Loucy (cell line): Measurements from ENCODE around the gene TRPV6.

ENCODE experiments used
- H2AFZ ChIP-seq: fragments of 200-600 bp; sonication (generic); 2 replicates; pipeline ENCODE4 v1.6.0; 2016; ENCODE audit warnings: antibody characterized with exemption, mild to moderate bottlenecking, low read length, moderate library complexity
- H3F3A ChIP-seq: fragments of 200-600 bp; 2 replicates; pipeline ENCODE4 v1.6.0; 2016; ENCODE audit warnings: antibody characterized with exemption, low read depth, mild to moderate bottlenecking
- H3K27me3 ChIP-seq: fragments of 200-600 bp; sonication (generic); 2 replicates; pipeline ENCODE4 v1.6.1; 2014; ENCODE audit warnings: low read length, mild to moderate bottlenecking; ENCODE audit not compliant: insufficient read depth, poor library complexity, severe bottlenecking
- H3K36me3 ChIP-seq: fragments of 200-600 bp; sonication (generic); 2 replicates; pipeline ENCODE4 v1.6.1; 2016; ENCODE audit warnings: low read length; ENCODE audit not compliant: insufficient read depth
- H3K4me1 ChIP-seq: fragments of 200-600 bp; sonication (generic); 2 replicates; pipeline ENCODE4 v1.5.1; 2014; ENCODE audit warnings: low read length, mild to moderate bottlenecking; ENCODE audit not compliant: insufficient read depth, poor library complexity, severe bottlenecking
- H3K4me2 ChIP-seq: fragments of 200-600 bp; sonication (generic); 2 replicates; pipeline ENCODE4 v1.6.0; 2014; ENCODE audit warnings: antibody characterized with exemption, low read length, low read depth, mild to moderate bottlenecking; ENCODE audit not compliant: poor library complexity, severe bottlenecking
- H3K4me3 ChIP-seq: fragments of 200-600 bp; sonication (generic); 2 replicates; pipeline ENCODE4 v1.5.1; 2014; ENCODE audit warnings: low read length, mild to moderate bottlenecking, mixed read lengths; ENCODE audit not compliant: poor library complexity, severe bottlenecking
- H3K79me2 ChIP-seq: fragments of 200-600 bp; sonication (generic); 2 replicates; pipeline ENCODE4 v1.6.1; 2014; ENCODE audit warnings: low read length; ENCODE audit not compliant: insufficient read depth
- H3K9ac ChIP-seq: fragments of 200-600 bp; sonication (generic); 2 replicates; pipeline ENCODE4 v1.6.0; 2014; ENCODE audit warnings: mild to moderate bottlenecking, low read depth, low read length, moderate library complexity; ENCODE audit not compliant: poor library complexity, severe bottlenecking
- H3K9me2 ChIP-seq: fragments of 200-600 bp; sonication (generic); replicated peaks from 2 replicates; pipeline ENCODE4 v1.6.1; 2016; ENCODE audit warnings: low read depth, low read length, mixed read lengths
- H3K9me3 ChIP-seq: fragments of 200-600 bp; sonication (generic); 2 replicates; pipeline ENCODE4 v1.6.1; 2014; ENCODE audit warnings: mild to moderate bottlenecking, antibody characterized with exemption, low read length, low read depth; ENCODE audit not compliant: insufficient read depth
- H4K20me1 ChIP-seq: fragments of 200-600 bp; sonication (generic); 2 replicates; pipeline ENCODE4 v1.6.0; 2014; ENCODE audit warnings: antibody characterized with exemption, low read length, mild to moderate bottlenecking; ENCODE audit not compliant: insufficient read depth, poor library complexity, severe bottlenecking
- CTCF ChIP-seq: fragments of 200-600 bp; sonication (generic); conservative IDR thresholded peaks from 2 replicates; pipeline ENCODE4 v1.5.1; 2014; ENCODE audit warnings: mild to moderate bottlenecking, antibody characterized with exemption, low read length
- EZH2phosphoT487 ChIP-seq: fragments of 200-600 bp; IDR thresholded peaks from 2 replicates; pipeline ENCODE4 v1.6.1; 2018; ENCODE audit warnings: antibody characterized with exemption, mild to moderate bottlenecking, moderate library complexity, borderline replicate concordance

TRPV6 gene

GRCh38 chr7:142835487-142835886 lies 50.1 kb downstream of the TRPV6 start:
- Histone ChIP-seq H3K9ac (peak overlapping the region; percentile 51), H3K4me2 (peak overlapping the region; percentile 56), H3K4me3 (peak overlapping the region; percentile 15), H3K79me2 (no peaks in the 10 kb centered on the region), H3K4me1 (peaks cover 28% of the 10 kb centered on the region), H3K36me3 (no peaks in the 10 kb centered on the region), H4K20me1 (no peaks in the 10 kb centered on the region), H3K9me3 (no peaks in the 10 kb centered on the region), H3K9me2 (no peaks in the 10 kb centered on the region), H3F3A (no peaks in the 10 kb centered on the region), H2AFZ (peak overlapping the region; percentile 63), H3K27me3 (no peaks in the 10 kb centered on the region)
- TF ChIP-seq CTCF (peak; percentile 72), EZH2phosphoT487 (no peak)

- no peak overlapping the region for H2AFZ ChIP-seq
- H3K4me2 ChIP-seq: no peak overlapping the region
These were observed 52.1 kb downstream of the TRPV6 start for GRCh38 chr7:142833174-142834048.

GRCh38 chr7:142832417-142832816 lies 53.1 kb downstream of the TRPV6 start:
- no peaks in the 10 kb centered on the region for H3F3A ChIP-seq
- H3K36me3 ChIP-seq: no peaks in the 10 kb centered on the region
- H3K4me1 ChIP-seq: peaks cover 23% of the 10 kb centered on the region
- H3K27me3 ChIP-seq: no peaks in the 10 kb centered on the region
- no peaks in the 10 kb centered on the region for H3K79me2 ChIP-seq
- H3K4me2 ChIP-seq: no peak overlapping the region
- H2AFZ ChIP-seq: no peak overlapping the region
- no peaks in the 10 kb centered on the region for H3K9me2 ChIP-seq
- TF ChIP-seq EZH2phosphoT487 (no peak), CTCF (no peak)
- no peaks in the 10 kb centered on the region for H4K20me1 ChIP-seq
- H3K9ac ChIP-seq: no peak overlapping the region
- no peak overlapping the region for H3K4me3 ChIP-seq
- no peaks in the 10 kb centered on the region for H3K9me3 ChIP-seq

More at GRCh38 chr7:142833174-142834048, 52.1 kb downstream of the TRPV6 start:
- H4K20me1 ChIP-seq: no peaks in the 10 kb centered on the region
- H3K9ac ChIP-seq: no peak overlapping the region
- no peak for TF ChIP-seq CTCF
- TF ChIP-seq EZH2phosphoT487: no peak
- H3K27me3 ChIP-seq: no peaks in the 10 kb centered on the region
- no peaks in the 10 kb centered on the region for H3F3A ChIP-seq
- peaks cover 21% of the 10 kb centered on the region for H3K4me1 ChIP-seq
- H3K36me3 ChIP-seq: no peaks in the 10 kb centered on the region
- H3K4me3 ChIP-seq: no peak overlapping the region
- no peaks in the 10 kb centered on the region for H3K9me3 ChIP-seq
- H3K9me2 ChIP-seq: no peaks in the 10 kb centered on the region
- H3K79me2 ChIP-seq: no peaks in the 10 kb centered on the region
